Activated T-helper 1 cell treated with anti-CD3 and anti-CD28 coated beads, Interleukin-12 subunit alpha, Interleukin-12 subunit beta, Interleukin-2, Interleukin-4 antibody, amounts not matched to agents 30 ng/mL and 10 ng/mL and 1 ng/mL, durations not matched to agents 14 hours and 24 hours and 36 hours (primary cell): ENCODE data around the gene PTK6. TPM values are rescaled to one million over a fixed set of nuclear protein-coding genes. Genes with fewer than 3 reads are reported as not detected.
A peak's percentile ranks its signal among the peaks of the same experiment; 100 is the strongest.

Experiments
- DNase-seq: peaks from one replicate; pipeline ENCODE4 v3.0.0; 2021; ENCODE audit warnings: low spot score
- H3K27ac Mint-ChIP-seq: one replicate; pipeline ENCODE4 v1.8.0; 2021; ENCODE audit warnings: mild to moderate bottlenecking, mixed read lengths
- H3K27me3 Mint-ChIP-seq: one replicate; pipeline ENCODE4 v1.8.0; 2022; ENCODE audit warnings: mild to moderate bottlenecking, moderate library complexity, mixed read lengths; ENCODE audit not compliant: insufficient read depth
- H3K36me3 Mint-ChIP-seq: one replicate; pipeline ENCODE4 v1.8.0; 2021; ENCODE audit warnings: low read depth, mixed read lengths
- H3K4me1 Mint-ChIP-seq: one replicate; pipeline ENCODE4 v1.8.0; 2021; ENCODE audit warnings: low read depth, mixed read lengths
- H3K4me3 Mint-ChIP-seq: one replicate; pipeline ENCODE4 v1.8.0; 2021; ENCODE audit warnings: mild to moderate bottlenecking, moderate library complexity, mixed read lengths
- H3K9me3 Mint-ChIP-seq: one replicate; pipeline ENCODE4 v1.8.0; 2021; ENCODE audit warnings: mixed read lengths
- intact Hi-C: fragments of 100-400 bp; cut with micrococcal nuclease; formaldehyde crosslinking; loops from one replicate; pipeline ENCODE4 v1.15.1; 2024
- total RNA-seq: library from RNA; stranded (reverse); gene quantifications from 2 replicates; pipeline ENCODE4 v1.2.3, GENCODE V29; 2022

Gene PTK6
- 0.16 and 0.29 TPM in 2 replicates for total RNA-seq

DNA sequence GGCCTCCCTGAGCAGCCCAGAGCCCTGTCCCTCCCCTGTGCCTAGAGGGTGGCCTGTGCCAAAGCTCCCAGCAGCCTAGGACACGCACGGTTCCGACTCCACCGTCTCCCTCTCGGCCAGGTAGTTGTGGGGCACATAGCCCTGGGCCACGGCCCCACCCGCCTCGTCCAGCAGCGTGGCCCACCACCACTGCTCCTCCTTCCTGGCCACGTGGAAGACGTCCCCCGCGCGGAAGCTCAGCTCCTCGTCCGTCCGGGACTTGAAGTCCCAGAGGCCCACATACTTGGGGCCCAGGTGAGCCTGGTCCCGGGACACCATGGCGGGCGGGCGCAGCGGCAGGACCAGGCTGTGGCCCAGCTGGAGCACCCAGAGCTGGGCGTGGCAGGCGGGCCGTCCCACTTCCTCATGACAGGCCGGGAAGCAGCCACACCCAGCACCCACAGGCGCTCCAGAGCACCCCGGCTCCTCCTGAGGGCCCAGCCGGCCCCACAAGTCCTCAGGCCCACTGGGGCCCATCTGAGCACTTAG lies at the start of gene PTK6:
PTK6 (minus strand) TSS at position 380 of the 528 bp plus-strand sequence; CDS start at position 318, 62 bp downstream.
- intact Hi-C loops: loop anchor here (1.0 to 5.0 kb wide), 9 partner anchors 16 to 526 kb away; partner anchors contain the start of genes LIME1, PPDPF, SLC2A4RG and TCEA2
- peak; percentile 28 for DNase-seq
- peaks cover 1% of the 10 kb centered on the region for H3K27me3 Mint-ChIP-seq
- no peaks in the 10 kb centered on the region for H3K9me3 Mint-ChIP-seq
- peak within 1 kb of the TSS; percentile 90 for H3K27ac Mint-ChIP-seq
- H3K4me1 Mint-ChIP-seq: no peaks in the 10 kb centered on the region
- no peaks in the 10 kb centered on the region for H3K36me3 Mint-ChIP-seq
- peak within 1 kb of the TSS; percentile 68 for H3K4me3 Mint-ChIP-seq

DNA sequence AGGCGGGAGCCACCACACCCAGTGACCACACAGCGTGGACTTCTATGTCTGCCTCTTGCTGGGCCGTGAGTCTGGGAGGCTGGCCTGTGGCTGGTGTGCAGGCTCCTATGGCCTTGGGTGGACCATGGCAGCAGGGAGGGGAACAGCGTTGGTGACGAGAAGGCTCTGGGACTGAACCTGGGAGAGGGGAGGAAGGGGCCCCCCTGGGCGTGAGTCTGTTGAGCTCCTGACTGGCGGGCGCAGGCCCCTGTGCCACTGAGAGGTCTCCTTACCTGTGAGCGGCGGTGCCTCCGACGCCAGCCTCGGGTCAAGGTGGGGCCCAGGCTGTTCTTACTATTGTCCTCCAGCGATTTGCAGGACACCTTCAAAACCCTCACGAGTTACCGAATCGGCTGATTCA lies 49.6 kb upstream of the PTK6 start:
- Mint-ChIP-seq H3K36me3 (peaks cover 12% of the 10 kb centered on the region), H3K4me1 (no peaks in the 10 kb centered on the region), H3K9me3 (no peaks in the 10 kb centered on the region), H3K27ac (no peak overlapping the region), H3K27me3 (peaks cover 4% of the 10 kb centered on the region), H3K4me3 (no peak overlapping the region)
- intact Hi-C loops: no loop called here
- DNase-seq: no peak

DNA sequence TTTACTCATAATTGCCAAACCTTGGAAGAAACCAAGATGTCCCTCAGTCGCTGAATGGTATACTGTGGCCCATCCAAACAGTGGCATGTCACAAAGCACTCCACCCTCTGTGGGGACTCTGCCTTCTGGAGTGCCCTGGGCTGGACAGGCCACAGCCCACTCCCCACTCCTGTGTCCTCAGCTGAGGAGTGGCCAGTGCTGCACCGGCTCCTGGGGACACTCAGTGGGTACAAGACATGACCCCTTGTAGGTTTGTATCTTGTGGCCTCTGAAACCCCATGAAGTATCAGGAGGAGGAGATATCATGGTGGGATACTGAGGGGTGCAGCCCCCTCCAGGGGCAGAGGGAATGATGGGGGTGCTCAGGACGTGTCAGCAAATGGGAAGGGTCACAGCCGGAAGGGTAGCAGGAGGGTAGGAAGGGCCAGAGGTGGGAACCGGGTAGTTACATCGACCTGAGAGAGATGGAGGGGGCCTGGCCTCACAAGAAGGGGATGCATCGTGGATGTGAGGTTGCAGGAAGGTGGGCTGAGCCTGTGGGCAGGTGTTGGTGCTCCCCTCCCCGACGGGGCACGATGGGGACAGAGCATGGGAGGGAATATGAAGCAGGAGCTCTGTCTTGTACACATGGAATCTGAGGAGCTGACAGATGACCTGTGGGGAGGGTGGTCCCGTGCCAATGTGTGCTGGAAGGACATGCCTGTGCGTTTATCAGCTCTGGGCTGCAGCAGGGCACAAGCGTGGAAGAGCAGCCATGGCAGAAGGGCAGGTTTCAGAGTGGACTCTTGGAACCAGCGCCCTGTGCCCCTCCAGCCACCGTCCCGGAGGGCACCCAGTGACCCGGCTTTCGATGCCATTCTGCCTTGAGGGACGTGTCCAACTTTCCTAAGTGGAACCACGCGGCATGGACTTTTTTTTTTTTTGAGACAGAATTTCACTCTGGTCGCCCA lies 48.7 kb upstream of the PTK6 start:
- intact Hi-C loops: no loop called here
- H3K9me3 Mint-ChIP-seq: no peaks in the 10 kb centered on the region
- DNase-seq: no peak
- H3K27ac Mint-ChIP-seq: no peak overlapping the region
- H3K27me3 Mint-ChIP-seq: peaks cover 4% of the 10 kb centered on the region
- no peak overlapping the region for H3K4me3 Mint-ChIP-seq
- H3K36me3 Mint-ChIP-seq: peaks cover 7% of the 10 kb centered on the region
- no peaks in the 10 kb centered on the region for H3K4me1 Mint-ChIP-seq

DNA sequence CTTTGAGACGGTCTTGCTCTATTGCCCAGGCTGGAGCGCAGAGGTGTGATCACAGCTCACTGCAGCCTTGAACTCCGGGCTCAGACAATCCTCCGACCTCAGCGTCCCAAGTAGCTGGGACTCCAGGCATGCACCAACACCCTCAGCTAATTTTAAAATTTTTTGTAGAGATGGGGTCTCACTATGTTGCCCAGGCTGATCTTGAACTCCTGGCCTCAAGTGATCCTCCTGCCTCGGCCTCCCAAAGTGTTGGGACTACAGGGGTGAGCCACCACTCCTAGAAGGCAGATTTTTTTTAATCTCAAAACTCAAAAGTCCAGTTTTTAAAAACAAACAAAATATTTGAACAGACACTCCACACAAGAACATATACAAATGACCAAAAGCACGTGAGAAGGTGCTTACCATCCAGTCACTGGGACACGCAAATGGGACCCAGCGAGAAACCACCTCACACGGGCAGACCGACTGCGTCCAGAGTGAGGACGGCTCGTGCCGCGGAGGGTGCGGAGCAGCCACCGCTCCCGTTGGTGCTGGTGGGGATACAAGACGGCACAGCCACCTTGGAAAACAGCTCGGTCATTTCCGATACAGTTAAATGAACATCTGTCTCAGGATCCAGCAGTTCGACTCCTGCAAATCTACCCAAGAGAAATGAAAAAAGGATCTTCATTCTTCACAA lies 45.3 kb upstream of the PTK6 start:
- Mint-ChIP-seq H3K27ac (no peak overlapping the region), H3K27me3 (peaks cover 13% of the 10 kb centered on the region), H3K4me1 (no peaks in the 10 kb centered on the region), H3K4me3 (no peak overlapping the region), H3K36me3 (peaks cover 2% of the 10 kb centered on the region), H3K9me3 (no peaks in the 10 kb centered on the region)
- intact Hi-C loops: no loop called here
- no peak for DNase-seq

DNA sequence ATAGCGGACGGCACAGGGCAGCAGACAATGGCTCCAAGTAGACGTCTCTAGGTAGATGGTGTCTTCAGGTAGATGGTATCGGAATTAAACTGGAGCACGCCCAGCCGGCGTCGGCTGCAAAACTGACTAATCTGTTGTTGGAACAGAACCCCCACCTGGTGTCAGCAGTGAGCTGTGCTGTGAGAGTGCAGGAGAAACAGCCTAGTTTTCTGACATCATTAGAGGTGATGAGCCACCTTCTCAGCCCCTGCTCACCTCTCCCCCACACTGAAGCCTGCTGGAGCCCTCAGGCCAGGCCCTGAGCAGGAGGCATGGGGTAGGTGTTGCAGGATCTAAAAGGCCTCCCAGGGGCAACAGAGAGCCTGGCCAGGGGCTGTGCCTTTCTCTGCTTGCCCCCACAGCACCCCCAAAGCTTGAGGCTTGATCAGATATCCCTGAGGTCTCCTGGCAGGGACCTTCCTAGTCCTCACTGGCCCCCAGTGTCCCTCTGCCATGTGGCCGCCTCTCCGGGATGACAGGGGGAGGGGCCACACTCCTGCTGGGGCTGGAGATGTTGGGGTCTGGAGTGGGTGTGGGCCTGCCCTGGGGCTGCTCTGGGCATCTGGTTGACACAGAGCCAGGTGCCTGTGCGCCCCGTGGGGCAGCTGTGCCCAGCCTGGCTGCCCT lies 43.8 kb upstream of the PTK6 start:
- H3K27ac Mint-ChIP-seq: no peak overlapping the region
- peaks cover 24% of the 10 kb centered on the region for H3K27me3 Mint-ChIP-seq
- no peaks in the 10 kb centered on the region for H3K9me3 Mint-ChIP-seq
- peak; percentile 47 for DNase-seq
- no peaks in the 10 kb centered on the region for H3K36me3 Mint-ChIP-seq
- no peaks in the 10 kb centered on the region for H3K4me1 Mint-ChIP-seq
- intact Hi-C loops: no loop called here
- H3K4me3 Mint-ChIP-seq: no peak overlapping the region

- Mint-ChIP-seq H3K9me3 (no peaks in the 10 kb centered on the region), H3K27me3 (peaks cover 24% of the 10 kb centered on the region), H3K27ac (no peak overlapping the region), H3K36me3 (no peaks in the 10 kb centered on the region), H3K4me1 (no peaks in the 10 kb centered on the region), H3K4me3 (no peak overlapping the region)
- intact Hi-C loops: no loop called here
- no peak for DNase-seq
Observed at GRCh38 chr20:63579017-63579694, 42.0 kb upstream of the PTK6 start.

GRCh38 chr20:63578224-63579016 lies 41.2 kb upstream of the PTK6 start:
- H3K27me3 Mint-ChIP-seq: peaks cover 24% of the 10 kb centered on the region

GRCh38 chr20:63577317-63577894 lies 40.2 kb upstream of the PTK6 start:
- Mint-ChIP-seq H3K4me3 (no peak overlapping the region), H3K4me1 (no peaks in the 10 kb centered on the region), H3K9me3 (no peaks in the 10 kb centered on the region), H3K27me3 (peaks cover 20% of the 10 kb centered on the region), H3K36me3 (no peaks in the 10 kb centered on the region), H3K27ac (no peak overlapping the region)
- no peak for DNase-seq
- intact Hi-C loops: no loop called here

More at GRCh38 chr20:63578224-63579016, 41.2 kb upstream of the PTK6 start:
- no peaks in the 10 kb centered on the region for H3K36me3 Mint-ChIP-seq
- no peak overlapping the region for H3K4me3 Mint-ChIP-seq
- no peaks in the 10 kb centered on the region for H3K4me1 Mint-ChIP-seq
- H3K27ac Mint-ChIP-seq: no peak overlapping the region
- intact Hi-C loops: no loop called here
- H3K9me3 Mint-ChIP-seq: no peaks in the 10 kb centered on the region
- no peak for DNase-seq

GRCh38 chr20:63576311-63576710 lies 39.1 kb upstream of the PTK6 start:
- no peaks in the 10 kb centered on the region for H3K9me3 Mint-ChIP-seq
- intact Hi-C loops: no loop called here
- H3K4me3 Mint-ChIP-seq: peak overlapping the region; percentile 64
- no peak for DNase-seq
- H3K4me1 Mint-ChIP-seq: no peaks in the 10 kb centered on the region
- peaks cover 20% of the 10 kb centered on the region for H3K27me3 Mint-ChIP-seq
- H3K27ac Mint-ChIP-seq: peak overlapping the region; percentile 70
- no peaks in the 10 kb centered on the region for H3K36me3 Mint-ChIP-seq

DNA sequence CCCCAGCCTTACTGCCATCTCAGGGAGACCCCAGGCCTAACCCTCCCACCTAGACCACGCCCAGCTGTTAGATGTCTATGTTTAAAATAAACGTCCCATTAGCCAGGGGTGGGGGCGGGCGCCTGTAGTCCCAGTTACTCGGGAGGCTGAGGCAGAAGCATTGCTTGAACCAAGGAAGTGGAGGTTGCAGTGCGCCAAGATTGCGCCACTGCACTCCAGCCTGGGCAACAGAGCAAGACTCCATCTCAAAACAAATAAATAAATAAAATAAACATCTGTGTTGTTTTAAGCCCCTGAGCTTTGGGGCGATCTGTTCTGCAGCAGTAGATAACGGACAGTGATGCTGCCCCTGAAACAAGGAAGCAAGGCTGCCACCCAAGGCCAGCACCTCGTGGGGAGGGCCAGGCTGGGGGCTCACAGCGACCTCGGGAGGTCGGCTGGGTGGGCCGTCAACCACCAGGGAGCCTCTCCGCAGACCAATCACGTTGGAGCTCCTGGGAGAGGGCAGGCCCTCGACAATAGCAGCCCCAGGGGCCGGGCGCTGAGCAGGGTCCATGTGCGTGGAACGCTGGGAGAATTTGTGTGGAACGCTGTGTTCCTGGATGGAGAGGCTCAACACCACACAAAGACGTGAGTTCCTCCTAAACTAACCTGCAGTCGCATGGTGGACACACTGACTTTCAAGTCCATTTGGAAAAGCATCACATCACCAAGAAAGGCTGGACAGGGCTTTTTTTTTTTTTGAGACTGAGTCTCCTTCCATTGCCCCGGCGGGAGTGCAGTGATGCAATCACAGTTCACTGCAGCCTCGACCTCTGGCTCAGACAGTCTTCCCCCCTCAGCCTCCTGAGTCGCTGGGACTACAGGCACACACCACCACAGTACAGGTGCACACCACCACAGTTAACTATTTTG lies 37.9 kb upstream of the PTK6 start:
- Mint-ChIP-seq H3K4me1 (no peaks in the 10 kb centered on the region), H3K27ac (no peak overlapping the region), H3K36me3 (no peaks in the 10 kb centered on the region), H3K4me3 (peak overlapping the region; percentile 71), H3K27me3 (peaks cover 12% of the 10 kb centered on the region), H3K9me3 (no peaks in the 10 kb centered on the region)
- intact Hi-C loops: no loop called here
- no peak for DNase-seq
